ENCODE data around the gene ENOX1.
A peak's percentile ranks its signal among the peaks of the same experiment; 100 is the strongest.

Gene ENOX1

DNA sequence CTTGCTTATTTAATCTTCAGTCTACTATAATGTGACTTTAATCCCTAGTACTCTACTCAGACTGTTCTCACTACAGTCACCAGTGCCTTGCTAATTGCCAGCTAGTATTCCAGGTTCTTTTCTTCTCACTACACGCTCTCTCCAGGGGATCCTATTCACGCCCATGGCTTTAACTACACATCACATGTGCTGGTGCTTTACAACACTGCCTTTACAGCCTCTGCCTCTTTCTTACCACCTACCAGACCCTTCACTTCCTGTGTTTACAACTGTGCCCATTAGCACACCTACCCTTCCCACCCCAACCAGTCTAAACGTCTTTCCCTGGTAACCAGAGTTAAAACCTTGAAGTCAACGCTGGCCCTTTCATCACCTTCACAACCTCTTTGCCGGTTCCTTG lies 513.9 kb downstream of the ENOX1 start:
- Histone ChIP-seq H3K4me1 (ENCODE audit: control insufficient read depth, insufficient read depth, low read length) (peaks cover 30% of the 10 kb centered on the region), H3K27ac (ENCODE audit: low read depth, low read length) (no peak overlapping the region), H3K9ac (ENCODE audit: low read length) (no peak overlapping the region), H3K27me3 (ENCODE audit: control insufficient read depth, insufficient read depth, low read length) (no peaks in the 10 kb centered on the region), H3K4me3 (ENCODE audit: low read length) (no peak overlapping the region), H3K36me3 (ENCODE audit: control insufficient read depth, insufficient read depth, low read length) (no peaks in the 10 kb centered on the region)

DNA sequence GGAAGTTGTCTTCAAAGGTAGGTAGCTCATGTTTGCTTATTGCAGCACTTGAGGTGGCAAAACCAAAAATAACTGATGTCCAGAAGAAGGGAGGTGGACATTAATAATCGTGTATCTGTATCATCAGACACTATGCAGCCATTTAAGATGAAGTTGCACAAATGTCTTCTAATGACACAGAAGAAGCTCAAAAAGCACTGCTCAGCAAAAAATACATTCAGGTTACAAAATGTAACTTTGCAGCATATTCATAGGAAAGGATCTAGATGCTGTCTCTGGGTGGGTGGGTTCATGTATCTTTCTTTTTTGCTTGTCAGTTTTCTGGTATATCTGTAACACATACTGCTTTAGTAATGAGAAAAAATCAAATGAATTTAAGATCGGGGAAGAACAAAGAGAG lies 515.6 kb downstream of the ENOX1 start:
- Histone ChIP-seq H3K27me3 (ENCODE audit: control insufficient read depth, insufficient read depth, low read length) (no peaks in the 10 kb centered on the region), H3K36me3 (ENCODE audit: control insufficient read depth, insufficient read depth, low read length) (no peaks in the 10 kb centered on the region), H3K9ac (ENCODE audit: low read length) (no peak overlapping the region), H3K4me3 (ENCODE audit: low read length) (no peak overlapping the region), H3K27ac (ENCODE audit: low read depth, low read length) (no peak overlapping the region), H3K4me1 (ENCODE audit: control insufficient read depth, insufficient read depth, low read length) (peaks cover 30% of the 10 kb centered on the region)

DNA sequence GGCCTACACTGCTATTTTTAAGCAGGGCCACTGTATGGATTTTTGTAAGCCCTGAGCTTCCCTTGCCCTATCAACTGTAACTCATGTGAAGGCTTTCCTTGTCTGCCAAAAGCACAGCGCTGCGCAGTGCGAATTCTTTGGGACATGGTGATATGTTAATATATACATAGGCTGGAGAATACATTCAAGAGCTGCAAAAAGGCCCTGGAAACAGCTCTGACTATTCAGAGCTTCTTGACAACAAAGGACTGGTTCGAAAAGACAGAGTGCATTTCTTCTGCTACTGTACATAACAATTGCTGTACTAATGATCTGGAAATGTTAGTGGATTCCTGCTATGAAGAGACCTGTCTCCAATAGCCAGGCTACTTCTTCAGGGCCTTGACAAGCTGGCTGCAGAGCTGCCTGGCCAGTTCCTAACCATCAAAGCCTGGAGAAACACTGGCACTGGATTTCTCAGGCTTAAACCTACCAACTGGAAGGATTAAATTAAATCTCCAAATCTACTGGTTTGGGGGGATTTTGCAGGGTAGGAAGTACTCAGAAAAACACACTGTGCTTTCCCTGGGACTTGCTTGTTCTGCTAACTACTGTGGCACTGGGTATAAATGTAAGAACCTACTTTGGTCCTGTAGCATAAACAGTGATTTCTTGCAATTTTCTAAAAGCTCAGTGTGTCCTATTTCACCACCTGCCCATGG lies 516.5 kb downstream of the ENOX1 start:
- Histone ChIP-seq H3K4me3 (ENCODE audit: low read length) (no peak overlapping the region), H3K36me3 (ENCODE audit: control insufficient read depth, insufficient read depth, low read length) (no peaks in the 10 kb centered on the region), H3K27me3 (ENCODE audit: control insufficient read depth, insufficient read depth, low read length) (no peaks in the 10 kb centered on the region), H3K27ac (ENCODE audit: low read depth, low read length) (peak overlapping the region; percentile 81), H3K4me1 (ENCODE audit: control insufficient read depth, insufficient read depth, low read length) (peaks cover 30% of the 10 kb centered on the region), H3K9ac (ENCODE audit: low read length) (no peak overlapping the region)

DNA sequence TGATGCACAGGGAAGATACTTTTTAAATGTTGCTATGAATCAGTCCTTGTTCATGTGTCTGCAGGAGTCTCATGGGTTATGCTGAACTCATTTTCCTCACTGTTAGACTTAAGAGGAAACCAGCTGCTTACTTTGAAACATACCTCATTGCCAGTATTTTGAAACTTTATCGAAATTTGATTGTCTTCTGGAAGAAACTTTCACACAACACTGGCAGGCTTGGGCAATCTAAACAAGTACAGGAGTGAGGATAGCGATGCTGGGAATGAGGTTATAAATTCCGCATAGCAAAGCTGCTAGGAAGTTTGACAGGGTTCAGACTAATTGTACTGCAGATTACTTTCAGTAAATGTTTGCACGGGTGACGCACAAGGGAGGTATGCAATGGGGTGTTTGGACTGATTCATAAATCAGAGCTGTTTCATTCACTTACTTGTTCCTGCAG lies 517.7 kb downstream of the ENOX1 start:
- peak overlapping the region; percentile 73 for H3K27ac ChIP-seq (ENCODE audit: low read depth, low read length)
- no peak overlapping the region for H3K9ac ChIP-seq (ENCODE audit: low read length)
- H3K36me3 ChIP-seq (ENCODE audit: control insufficient read depth, insufficient read depth, low read length), result no peaks in the 10 kb centered on the region
- no peaks in the 10 kb centered on the region for H3K27me3 ChIP-seq (ENCODE audit: control insufficient read depth, insufficient read depth, low read length)
- H3K4me1 ChIP-seq (ENCODE audit: control insufficient read depth, insufficient read depth, low read length), result peaks cover 25% of the 10 kb centered on the region
- no peak overlapping the region for H3K4me3 ChIP-seq (ENCODE audit: low read length)

DNA sequence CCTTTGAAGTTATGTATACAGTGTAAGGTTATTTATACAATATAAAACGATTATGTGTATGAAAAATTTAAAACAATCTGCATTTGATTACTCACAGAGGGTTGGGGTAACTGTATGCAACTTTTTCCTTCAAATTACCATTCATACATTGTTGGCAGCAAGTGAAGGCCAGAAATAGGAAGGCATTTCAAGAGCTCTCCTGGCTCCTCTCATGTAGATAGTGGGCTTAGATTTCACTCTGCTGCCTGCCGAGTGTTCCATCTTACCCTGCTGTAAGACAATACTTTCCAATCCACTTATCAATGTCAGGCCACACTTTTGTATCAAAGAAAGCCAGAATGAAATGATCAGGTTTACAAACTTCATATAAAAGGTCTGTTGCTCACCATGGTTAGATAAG lies 518.1 kb downstream of the ENOX1 start:
- Histone ChIP-seq H3K27me3 (ENCODE audit: control insufficient read depth, insufficient read depth, low read length) (no peaks in the 10 kb centered on the region), H3K4me1 (ENCODE audit: control insufficient read depth, insufficient read depth, low read length) (peaks cover 25% of the 10 kb centered on the region), H3K27ac (ENCODE audit: low read depth, low read length) (peak overlapping the region; percentile 73), H3K4me3 (ENCODE audit: low read length) (no peak overlapping the region), H3K36me3 (ENCODE audit: control insufficient read depth, insufficient read depth, low read length) (no peaks in the 10 kb centered on the region), H3K9ac (ENCODE audit: low read length) (no peak overlapping the region)

DNA sequence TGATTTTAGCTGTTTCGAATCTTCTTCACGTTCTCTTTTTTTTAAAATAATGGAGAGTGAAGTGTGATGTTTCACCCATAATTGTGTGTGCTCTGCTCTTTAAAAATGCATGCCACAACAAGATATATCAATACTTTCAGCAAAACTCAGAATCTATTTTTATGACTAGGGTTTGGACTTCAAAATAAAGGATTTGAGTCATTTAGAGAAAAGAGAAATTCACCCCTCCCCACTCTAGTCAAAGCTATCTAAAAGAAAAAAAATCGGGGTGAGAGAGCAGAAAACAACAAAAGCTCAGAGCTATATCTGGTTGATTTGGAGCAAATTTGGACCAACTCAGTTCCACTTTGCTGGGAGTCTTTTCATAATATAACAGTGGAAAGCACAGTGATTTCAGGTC lies 518.9 kb downstream of the ENOX1 start:
- Histone ChIP-seq H3K27ac (ENCODE audit: low read depth, low read length) (no peak overlapping the region), H3K4me3 (ENCODE audit: low read length) (no peak overlapping the region), H3K27me3 (ENCODE audit: control insufficient read depth, insufficient read depth, low read length) (no peaks in the 10 kb centered on the region), H3K9ac (ENCODE audit: low read length) (no peak overlapping the region), H3K4me1 (ENCODE audit: control insufficient read depth, insufficient read depth, low read length) (peaks cover 25% of the 10 kb centered on the region), H3K36me3 (ENCODE audit: control insufficient read depth, insufficient read depth, low read length) (no peaks in the 10 kb centered on the region)

DNA sequence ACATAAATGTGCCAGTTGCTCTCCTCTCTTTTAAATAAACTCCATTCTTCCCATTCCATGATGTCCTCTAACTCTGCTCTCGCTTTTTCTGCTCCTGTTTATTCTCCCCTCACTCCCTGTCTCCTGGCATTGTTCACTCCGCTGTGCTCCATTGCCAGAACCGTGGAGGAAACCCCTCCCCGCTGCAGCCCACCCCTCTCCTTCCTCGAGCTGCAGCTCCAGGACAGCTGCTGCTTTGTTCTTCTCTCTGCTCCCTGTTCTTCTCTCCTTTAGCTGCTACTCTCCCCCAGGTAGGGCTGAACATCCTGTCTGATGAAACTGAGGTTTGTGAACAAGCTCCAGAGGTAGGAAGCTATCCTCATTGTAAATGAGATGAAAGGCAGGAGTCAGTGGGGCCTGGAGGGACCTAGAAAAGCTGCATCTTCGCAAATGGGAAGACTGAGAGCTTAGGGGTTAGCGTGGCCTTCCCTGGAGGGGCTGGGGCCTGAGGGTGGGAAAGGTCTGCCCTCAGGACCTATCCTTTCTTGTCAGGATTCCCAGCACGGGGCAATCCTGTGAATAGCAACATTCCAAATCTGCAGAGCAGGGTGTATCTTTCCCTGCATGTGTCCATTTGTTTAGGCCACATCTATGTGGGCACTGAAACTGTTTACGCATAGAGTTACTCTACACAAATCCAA lies 519.7 kb downstream of the ENOX1 start:
- no peaks in the 10 kb centered on the region for H3K27me3 ChIP-seq (ENCODE audit: control insufficient read depth, insufficient read depth, low read length)
- H3K36me3 ChIP-seq (ENCODE audit: control insufficient read depth, insufficient read depth, low read length), result no peaks in the 10 kb centered on the region
- H3K9ac ChIP-seq (ENCODE audit: low read length), result no peak overlapping the region
- H3K27ac ChIP-seq (ENCODE audit: low read depth, low read length), result no peak overlapping the region
- H3K4me1 ChIP-seq (ENCODE audit: control insufficient read depth, insufficient read depth, low read length), result peaks cover 25% of the 10 kb centered on the region
- H3K4me3 ChIP-seq (ENCODE audit: low read length), result no peak overlapping the region

DNA sequence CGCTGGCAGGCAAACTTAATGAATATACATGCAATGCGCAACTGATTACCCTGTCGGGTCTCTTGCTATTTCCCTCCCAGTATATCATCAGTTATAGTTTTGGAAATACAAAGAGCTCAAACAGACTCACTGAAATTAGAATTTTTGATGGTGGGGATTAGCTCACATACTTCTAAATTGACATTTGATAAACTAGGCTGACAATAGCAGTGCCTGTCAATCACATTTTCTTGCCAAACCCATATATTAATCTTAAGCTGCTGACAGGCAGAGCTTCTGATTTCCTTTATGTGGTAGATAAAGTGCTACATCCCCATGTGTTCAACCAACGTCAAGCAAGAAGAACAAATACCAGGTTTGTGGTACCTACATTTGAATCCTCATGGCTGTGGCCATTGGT lies 521.7 kb downstream of the ENOX1 start:
- no peaks in the 10 kb centered on the region for H3K27me3 ChIP-seq (ENCODE audit: control insufficient read depth, insufficient read depth, low read length)
- H3K4me3 ChIP-seq (ENCODE audit: low read length), result no peak overlapping the region
- H3K36me3 ChIP-seq (ENCODE audit: control insufficient read depth, insufficient read depth, low read length), result no peaks in the 10 kb centered on the region
- H3K4me1 ChIP-seq (ENCODE audit: control insufficient read depth, insufficient read depth, low read length), result peaks cover 15% of the 10 kb centered on the region
- H3K27ac ChIP-seq (ENCODE audit: low read depth, low read length), result no peak overlapping the region
- H3K9ac ChIP-seq (ENCODE audit: low read length), result no peak overlapping the region

DNA sequence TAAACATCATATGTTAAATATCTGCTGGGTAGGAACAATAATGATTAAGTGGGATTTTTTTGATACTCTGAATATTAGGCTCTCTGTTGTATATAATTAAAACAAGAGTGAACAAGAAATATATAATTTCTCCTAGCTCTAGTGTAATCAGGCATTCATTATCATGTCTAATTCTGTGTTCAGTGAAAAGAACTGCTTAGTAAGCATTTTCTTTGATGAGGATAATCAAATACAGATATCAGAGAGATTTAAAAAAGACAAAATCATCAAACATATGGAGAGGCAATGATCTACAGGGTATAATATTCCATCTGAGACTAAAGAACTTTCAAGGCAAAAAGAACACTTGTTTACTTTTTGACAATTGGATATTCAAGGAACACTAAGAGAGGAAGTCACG lies 522.3 kb downstream of the ENOX1 start:
- Histone ChIP-seq H3K36me3 (ENCODE audit: control insufficient read depth, insufficient read depth, low read length) (no peaks in the 10 kb centered on the region), H3K4me3 (ENCODE audit: low read length) (no peak overlapping the region)

DNA sequence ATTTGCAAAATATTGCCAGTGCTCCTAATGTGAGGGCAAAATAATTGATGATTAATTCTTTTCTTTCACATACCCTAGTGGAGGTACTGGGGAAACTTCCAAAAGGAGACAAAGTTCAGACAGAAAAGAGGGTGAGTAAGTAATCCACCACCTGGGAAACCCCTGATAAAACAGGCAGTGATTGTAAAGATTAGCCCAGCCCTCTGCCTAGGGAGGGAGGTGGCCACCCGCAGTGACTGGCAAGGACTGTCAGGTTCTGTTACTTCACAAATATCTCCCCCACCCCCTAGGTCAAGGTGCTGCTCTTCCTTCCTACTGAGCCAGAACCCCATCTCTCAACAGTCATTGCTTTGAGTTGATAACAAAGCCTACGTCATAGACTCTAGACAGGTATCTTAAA lies 523.7 kb downstream of the ENOX1 start:
- Histone ChIP-seq H3K27me3 (ENCODE audit: control insufficient read depth, insufficient read depth, low read length) (no peaks in the 10 kb centered on the region), H3K36me3 (ENCODE audit: control insufficient read depth, insufficient read depth, low read length) (peaks cover 4% of the 10 kb centered on the region), H3K4me3 (ENCODE audit: low read length) (no peak overlapping the region), H3K9ac (ENCODE audit: low read length) (no peak overlapping the region), H3K4me1 (ENCODE audit: control insufficient read depth, insufficient read depth, low read length) (no peaks in the 10 kb centered on the region), H3K27ac (ENCODE audit: low read depth, low read length) (no peak overlapping the region)

More for the DNA sequence above, 522.3 kb downstream of the ENOX1 start:
- Histone ChIP-seq H3K4me1 (ENCODE audit: control insufficient read depth, insufficient read depth, low read length) (peaks cover 10% of the 10 kb centered on the region), H3K27me3 (ENCODE audit: control insufficient read depth, insufficient read depth, low read length) (no peaks in the 10 kb centered on the region), H3K27ac (ENCODE audit: low read depth, low read length) (no peak overlapping the region), H3K9ac (ENCODE audit: low read length) (no peak overlapping the region)

DNA sequence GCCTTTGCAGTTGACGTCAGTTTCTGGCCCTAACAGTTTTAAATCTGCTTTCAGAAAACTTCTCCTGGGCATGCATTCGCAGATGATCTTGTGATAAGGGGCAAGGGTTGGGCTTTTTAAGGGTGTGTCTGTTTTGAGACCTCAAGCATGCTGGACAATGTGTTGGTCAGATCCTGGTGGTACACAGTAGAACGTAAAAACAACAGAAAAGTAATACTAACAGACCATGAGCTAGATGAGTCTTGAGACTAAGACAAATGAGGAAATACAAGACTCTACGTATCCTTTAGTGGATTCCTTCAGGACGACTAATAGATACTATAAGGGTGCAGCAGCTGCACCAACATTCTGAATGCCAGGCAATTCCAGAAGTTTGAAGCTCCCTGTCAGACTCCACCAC lies 525.8 kb downstream of the ENOX1 start:
- Histone ChIP-seq H3K4me3 (ENCODE audit: low read length) (no peak overlapping the region), H3K9ac (ENCODE audit: low read length) (no peak overlapping the region), H3K4me1 (ENCODE audit: control insufficient read depth, insufficient read depth, low read length) (no peaks in the 10 kb centered on the region), H3K36me3 (ENCODE audit: control insufficient read depth, insufficient read depth, low read length) (peaks cover 4% of the 10 kb centered on the region), H3K27ac (ENCODE audit: low read depth, low read length) (no peak overlapping the region), H3K27me3 (ENCODE audit: control insufficient read depth, insufficient read depth, low read length) (no peaks in the 10 kb centered on the region)

DNA sequence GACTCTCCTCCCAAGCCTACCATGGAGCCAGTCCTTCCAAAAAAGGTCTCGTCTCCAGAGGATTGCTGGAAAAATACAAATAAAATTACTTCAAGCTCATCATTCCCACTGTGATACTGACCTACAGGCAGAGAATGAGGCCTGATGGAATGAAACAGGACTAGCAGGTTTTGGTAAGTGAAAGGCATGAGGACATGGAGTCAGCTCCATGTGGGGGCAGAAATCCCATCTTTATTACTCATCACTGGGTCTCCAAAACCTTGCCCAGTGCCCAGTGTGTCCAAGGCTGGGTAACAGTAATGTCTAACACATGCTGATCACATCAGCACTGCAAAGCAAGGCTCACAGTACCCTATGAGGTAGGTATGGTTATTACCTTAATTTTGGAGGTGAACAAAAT lies 528.0 kb downstream of the ENOX1 start:
- peaks cover 4% of the 10 kb centered on the region for H3K36me3 ChIP-seq (ENCODE audit: control insufficient read depth, insufficient read depth, low read length)

DNA sequence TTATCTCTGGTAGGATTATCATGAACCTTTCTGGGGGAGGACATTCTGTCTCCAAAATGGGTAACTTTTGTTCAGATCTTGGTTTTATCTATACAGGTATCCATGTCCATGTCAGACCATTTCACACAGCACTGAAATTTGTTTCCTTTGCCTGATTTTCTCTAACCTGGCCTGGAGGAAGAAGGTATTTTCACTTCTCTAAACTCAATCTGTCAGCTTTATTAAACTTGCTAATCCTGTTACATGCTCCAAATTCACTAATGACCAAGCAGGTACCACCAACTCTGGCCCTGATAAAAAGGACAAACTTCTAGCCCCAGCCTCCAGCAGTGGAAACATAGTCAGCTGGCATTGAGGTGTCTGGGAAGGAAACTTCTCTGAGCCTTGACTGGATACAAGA lies 529.0 kb downstream of the ENOX1 start:
- H3K27ac ChIP-seq (ENCODE audit: low read depth, low read length), result no peak overlapping the region
- H3K27me3 ChIP-seq (ENCODE audit: control insufficient read depth, insufficient read depth, low read length), result no peaks in the 10 kb centered on the region
- no peak overlapping the region for H3K9ac ChIP-seq (ENCODE audit: low read length)
- no peaks in the 10 kb centered on the region for H3K4me1 ChIP-seq (ENCODE audit: control insufficient read depth, insufficient read depth, low read length)
- peaks cover 4% of the 10 kb centered on the region for H3K36me3 ChIP-seq (ENCODE audit: control insufficient read depth, insufficient read depth, low read length)
- H3K4me3 ChIP-seq (ENCODE audit: low read length), result no peak overlapping the region

More for the DNA sequence above, 528.0 kb downstream of the ENOX1 start:
- Histone ChIP-seq H3K27me3 (ENCODE audit: control insufficient read depth, insufficient read depth, low read length) (no peaks in the 10 kb centered on the region), H3K9ac (ENCODE audit: low read length) (no peak overlapping the region), H3K4me3 (ENCODE audit: low read length) (no peak overlapping the region), H3K27ac (ENCODE audit: low read depth, low read length) (no peak overlapping the region), H3K4me1 (ENCODE audit: control insufficient read depth, insufficient read depth, low read length) (no peaks in the 10 kb centered on the region)

Measured in rectal smooth muscle tissue (tissue), 1 donor.